ENCODE data around the gene COX8C.
"Not testable (repeated sequence)": the region's sequence is repeated elsewhere in the genome, so short reads cannot be mapped to it uniquely, and the experiment has no call there.

DNA sequence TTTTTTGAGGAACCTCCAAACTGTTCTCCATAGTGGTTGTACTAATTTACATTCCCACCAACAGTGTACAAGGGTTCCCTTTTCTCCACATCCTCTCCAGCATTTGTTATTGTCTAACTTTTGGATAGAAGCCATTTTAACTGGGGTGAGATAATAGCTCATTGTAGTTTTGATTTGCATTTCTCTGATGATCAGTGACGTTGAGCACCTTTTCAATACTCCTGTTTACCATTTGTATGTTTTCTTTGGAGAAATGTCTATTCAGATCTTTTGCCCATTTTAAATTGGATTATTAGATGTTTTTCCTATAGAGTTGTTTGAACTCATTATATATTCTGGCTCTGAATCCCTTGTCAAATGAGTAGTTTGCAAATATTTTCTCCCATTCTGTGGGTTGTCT is 37.3 kb downstream of the COX8C start:
- not testable (repeated sequence) for TF ChIP-seq POLR2A, CTCF, POLR2AphosphoS5, EP300 (IDR thresholded peaks at IDR 0.05)

All from upper lobe of left lung (tissue), 4 donors.